Measurements from ENCODE around the gene DNAH11. TPM values are rescaled to one million over a fixed set of nuclear protein-coding genes. Genes with fewer than 3 reads are reported as not detected.

DNAH11 gene
- total RNA-seq, 1 experiment from 2014 or later: 0.39 TPM

GRCh38 chr7:21916629-21917028, 373.8 kb downstream of the DNAH11 start (continued):
- TF ChIP-seq, protein P1, sequence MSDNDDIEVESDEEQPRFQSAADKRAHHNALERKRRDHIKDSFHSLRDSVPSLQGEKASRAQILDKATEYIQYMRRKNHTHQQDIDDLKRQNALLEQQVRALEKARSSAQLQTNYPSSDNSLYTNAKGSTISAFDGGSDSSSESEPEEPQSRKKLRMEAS (IDR thresholded peaks at IDR 0.05): no peak

DNA sequence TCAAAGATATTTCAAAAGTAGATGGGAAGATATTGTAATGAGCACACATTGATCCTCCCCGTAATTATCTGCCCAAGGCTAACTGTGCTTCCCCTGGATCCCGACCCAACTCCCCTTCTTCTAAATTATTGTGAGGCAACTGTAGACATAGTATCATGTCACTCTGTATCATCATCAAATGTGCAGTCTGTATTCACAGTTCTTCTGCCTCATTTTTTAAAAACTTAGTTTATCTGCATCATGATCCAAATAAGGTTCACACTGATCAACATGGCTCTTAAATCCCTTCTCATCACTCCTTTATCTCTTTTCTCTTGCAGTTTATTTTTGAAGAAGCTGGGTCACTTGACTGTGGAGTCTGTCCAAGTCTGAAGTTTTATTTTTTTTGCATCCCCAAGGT, 375.4 kb downstream of the DNAH11 start:
- Histone ChIP-seq H3K27ac (ENCODE audit: low read depth, low read length) (no peak overlapping the region), H3K36me3 (ENCODE audit: control insufficient read depth in 1 of 2, insufficient read depth in 2 of 2, low read length in 2 of 2) (peaks cover 8 to 12% of the 10 kb centered on the region in 2 experiments; a peak in 3 of 4 replicates), H3K9me2 (ENCODE audit: insufficient read depth) (no peaks in the 10 kb centered on the region), H3K9me3 (ENCODE audit: control insufficient read depth in 1 of 2, insufficient read depth in 1 of 2, low read depth in 1 of 2, low read length in 2 of 2) (no peaks in the 10 kb centered on the region), H3K4me2 (ENCODE audit: low read length) (no peak overlapping the region), H3K4me1 (ENCODE audit: control insufficient read depth in 1 of 2, insufficient read depth in 2 of 2, low read length in 2 of 2) (no peaks in the 10 kb centered on the region), H4K20me1 (ENCODE audit: insufficient read depth) (no peaks in the 10 kb centered on the region), H3K27me3 (ENCODE audit: insufficient read depth, low read length) (no peaks in the 10 kb centered on the region), H2AFZ (ENCODE audit: low read depth, low read length, poor library complexity, severe bottlenecking) (no peak overlapping the region), H3K79me2 (ENCODE audit: insufficient read depth, low read length) (peaks cover 67% of the 10 kb centered on the region), H3K4me3 (replicated peaks in 1 of 2; ENCODE audit: low read depth in 1 of 2, low read length in 2 of 2) (no peak overlapping the region), H3K9ac (ENCODE audit: low read length) (no peak overlapping the region)
- BruUV-seq (replicated peaks): no TSS peak
- ChIA-PET RAD21 (ENCODE audit: low non-redundant PET in 1 of 2, low total read pairs in 2 of 2, uncharacterized antibody in 2 of 2, unreplicated experiment in 2 of 2) (no interaction called here), CTCF (no interaction called here), POLR2A (no interaction called here)
- DNase-seq (ENCODE audit: low read depth, low spot score): no peak
- TF ChIP-seq EGR1 (IDR thresholded peaks at IDR 0.05; ENCODE audit: low read depth) (no peak), POLR2AphosphoS5 (IDR thresholded peaks at IDR 0.05; ENCODE audit: low read depth, low read length) (no peak), SRF (IDR thresholded peaks at IDR 0.05; ENCODE audit: low read depth) (no peak), EZH2 (IDR thresholded peaks at IDR 0.05) (no peak), RAD21 (IDR thresholded peaks at IDR 0.05; ENCODE audit: low read depth) (no peak), POLR2A (IDR thresholded peaks at IDR 0.05; ENCODE audit: borderline replicate concordance, extremely low read depth, insufficient read depth, insufficient read length) (no peak), ZNF274 (IDR thresholded peaks at IDR 0.05; ENCODE audit: low read depth, low read length) (no peak), SP1 (IDR thresholded peaks at IDR 0.05; ENCODE audit: low read depth) (no peak), ATF3 (IDR thresholded peaks at IDR 0.05) (no peak), CTCF (IDR thresholded peaks at IDR 0.05 in 2 of 3, conservative IDR thresholded peaks at IDR 0.05 in 1 of 3; ENCODE audit: borderline replicate concordance in 1 of 3, insufficient read depth in 1 of 3, low read depth in 2 of 3, low read length in 2 of 3) (no peak), YY1 (IDR thresholded peaks at IDR 0.05; ENCODE audit: extremely low read depth, insufficient replicate concordance, low read depth, low read length) (no peak), EZH2phosphoT487 (IDR thresholded peaks at IDR 0.05; ENCODE audit: borderline replicate concordance) (no peak), CEBPB (IDR thresholded peaks at IDR 0.05; ENCODE audit: low read depth) (no peak), FOSL1 (IDR thresholded peaks at IDR 0.05; ENCODE audit: low read depth) (no peak), SIN3A (IDR thresholded peaks at IDR 0.05; ENCODE audit: low read depth) (no peak), JUND (IDR thresholded peaks at IDR 0.05) (no peak), CBX3 (IDR thresholded peaks at IDR 0.05; ENCODE audit: low read depth) (no peak)
- TF ChIP-seq, protein P2, sequence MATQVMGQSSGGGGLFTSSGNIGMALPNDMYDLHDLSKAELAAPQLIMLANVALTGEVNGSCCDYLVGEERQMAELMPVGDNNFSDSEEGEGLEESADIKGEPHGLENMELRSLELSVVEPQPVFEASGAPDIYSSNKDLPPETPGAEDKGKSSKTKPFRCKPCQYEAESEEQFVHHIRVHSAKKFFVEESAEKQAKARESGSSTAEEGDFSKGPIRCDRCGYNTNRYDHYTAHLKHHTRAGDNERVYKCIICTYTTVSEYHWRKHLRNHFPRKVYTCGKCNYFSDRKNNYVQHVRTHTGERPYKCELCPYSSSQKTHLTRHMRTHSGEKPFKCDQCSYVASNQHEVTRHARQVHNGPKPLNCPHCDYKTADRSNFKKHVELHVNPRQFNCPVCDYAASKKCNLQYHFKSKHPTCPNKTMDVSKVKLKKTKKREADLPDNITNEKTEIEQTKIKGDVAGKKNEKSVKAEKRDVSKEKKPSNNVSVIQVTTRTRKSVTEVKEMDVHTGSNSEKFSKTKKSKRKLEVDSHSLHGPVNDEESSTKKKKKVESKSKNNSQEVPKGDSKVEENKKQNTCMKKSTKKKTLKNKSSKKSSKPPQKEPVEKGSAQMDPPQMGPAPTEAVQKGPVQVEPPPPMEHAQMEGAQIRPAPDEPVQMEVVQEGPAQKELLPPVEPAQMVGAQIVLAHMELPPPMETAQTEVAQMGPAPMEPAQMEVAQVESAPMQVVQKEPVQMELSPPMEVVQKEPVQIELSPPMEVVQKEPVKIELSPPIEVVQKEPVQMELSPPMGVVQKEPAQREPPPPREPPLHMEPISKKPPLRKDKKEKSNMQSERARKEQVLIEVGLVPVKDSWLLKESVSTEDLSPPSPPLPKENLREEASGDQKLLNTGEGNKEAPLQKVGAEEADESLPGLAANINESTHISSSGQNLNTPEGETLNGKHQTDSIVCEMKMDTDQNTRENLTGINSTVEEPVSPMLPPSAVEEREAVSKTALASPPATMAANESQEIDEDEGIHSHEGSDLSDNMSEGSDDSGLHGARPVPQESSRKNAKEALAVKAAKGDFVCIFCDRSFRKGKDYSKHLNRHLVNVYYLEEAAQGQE (IDR thresholded peaks at IDR 0.05; ENCODE audit: low read depth): no peak
- TF ChIP-seq, protein P1 (IDR thresholded peaks at IDR 0.05): no peak
- intact Hi-C loops (cut with micrococcal nuclease): no loop called here
- ATAC-seq: no peak

Data from HCT116 (cell line).